Endothelial cell of umbilical vein (primary cell): ENCODE measurements around the gene FAM156B. TPM values are rescaled to one million over a fixed set of nuclear protein-coding genes. Genes with fewer than 3 reads are reported as not detected.
A peak's percentile ranks its signal among the peaks of the same experiment; 100 is the strongest.
"Not testable (repeated sequence)": the region's sequence is repeated elsewhere in the genome, so short reads cannot be mapped to it uniquely, and the experiment has no call there.

Source experiments
- BruUV-seq: library from RNA; stranded (reverse); fragments of 400-500 nt; replicated peaks from 2 replicates; lab custom pipeline; 2021; lab: Mats Ljungman, UMichigan
- CTCF ChIA-PET: fragments of 300-600, 350-600 bp; sonication (Branson Sonifier 250); formaldehyde crosslinking; loops from one replicate; lab custom pipeline; 2021; ENCODE audit warnings: antibody characterized with exemption, inconsistent platforms; lab: Charles Lee
- POLR2A ChIA-PET: fragments of 300-600, 350-600 bp; sonication (Branson Sonifier 250); formaldehyde crosslinking; loops from one replicate; lab custom pipeline; 2021; ENCODE audit warnings: antibody characterized with exemption, inconsistent platforms; lab: Charles Lee
- DNase-seq: peaks from one replicate; pipeline ENCODE4 v3.0.0-alpha.2; 2011; ENCODE audit warnings: low read depth, low spot score
- FAIRE-seq: peaks from 2 replicates; lab custom pipeline; 2011; peaks lifted over from hg19 to GRCh38; lab: Jason Lieb, UNC
- H2AFZ ChIP-seq: 2 replicates; pipeline ENCODE4 v1.6.0; 2012; ENCODE audit warnings: low read depth, low read length, control low read depth, inconsistent platforms
- H3K27ac ChIP-seq: 2 replicates; pipeline ENCODE4 v1.5.1; 2011; ENCODE audit warnings: low read depth, mild to moderate bottlenecking, control low read depth, low read length, moderate library complexity; ENCODE audit not compliant: insufficient read depth
- H3K27me3 ChIP-seq, 2 experiments: 2 replicates each; pipeline versions ENCODE4 v1.6.0 to v1.6.1; 2011; ENCODE audit warnings: low read length in 2 of 2, mixed read lengths in 1 of 2; ENCODE audit not compliant: control insufficient read depth in 2 of 2, insufficient read depth in 2 of 2
- H3K36me3 ChIP-seq, 2 experiments: 2 replicates in 1 of 2; 3 replicates in 1 of 2; pipeline ENCODE4 v1.5.1; 2011; ENCODE audit warnings: low read length in 2 of 2, mild to moderate bottlenecking in 1 of 2, moderate library complexity in 1 of 2; ENCODE audit not compliant: control insufficient read depth in 2 of 2, insufficient read depth in 2 of 2; ENCODE audit errors: extremely low read depth in 1 of 2
- H3K4me1 ChIP-seq: 3 replicates; pipeline ENCODE4 v1.5.1; 2011; ENCODE audit warnings: mild to moderate bottlenecking, low read length; ENCODE audit not compliant: control insufficient read depth, insufficient read depth; ENCODE audit errors: extremely low read depth
- H3K4me2 ChIP-seq: 2 replicates; pipeline ENCODE4 v1.6.1; 2011; ENCODE audit warnings: low read length, control low read depth, mixed read lengths; ENCODE audit not compliant: insufficient read depth
- H3K4me3 ChIP-seq, 3 experiments: fragments of 200-600 bp in 1 of 3; sonication (generic), shearing (Covaris generic) in 1 of 3; replicated peaks in 1 of 3; 2 replicates each; pipeline ENCODE4 v1.5.1; 2011 to 2016; ENCODE audit warnings: control low read depth in 3 of 3, low read length in 3 of 3, mild to moderate bottlenecking in 2 of 3, inconsistent platforms in 1 of 3, low read depth in 1 of 3, moderate library complexity in 1 of 3; ENCODE audit not compliant: insufficient read depth in 1 of 3
- H3K79me2 ChIP-seq: 2 replicates; pipeline ENCODE4 v1.6.0; 2012; ENCODE audit warnings: low read length, inconsistent platforms; ENCODE audit not compliant: control insufficient read depth, insufficient read depth
- H3K9ac ChIP-seq: replicated peaks from 2 replicates; pipeline ENCODE3; 2011; ENCODE audit warnings: low read length, control low read depth; ENCODE audit not compliant: insufficient read depth; ENCODE audit errors: extremely low read depth
- H3K9me1 ChIP-seq: replicated peaks from 3 replicates; pipeline ENCODE4 v1.6.0; 2011; ENCODE audit warnings: mild to moderate bottlenecking, low read length; ENCODE audit not compliant: control insufficient read depth, insufficient read depth; ENCODE audit errors: extremely low read depth
- H3K9me3 ChIP-seq: replicated peaks from 2 replicates; pipeline ENCODE4 v1.5.1; 2012; ENCODE audit warnings: low read length, inconsistent platforms; ENCODE audit not compliant: control insufficient read depth, insufficient read depth
- H4K20me1 ChIP-seq: replicated peaks from 2 replicates; pipeline ENCODE3; 2011; ENCODE audit warnings: mild to moderate bottlenecking, low read length; ENCODE audit not compliant: control insufficient read depth, insufficient read depth; ENCODE audit errors: extremely low read depth
- dilution Hi-C: fragments of 300-500 bp; cut with MboI; formaldehyde crosslinking; loops from one replicate; pipeline ENCODE4 v1.15.0; 2019; ENCODE audit warnings: low sequenced_read_pairs; ENCODE audit not compliant: extremely low pct_ligation_motif_present
- intact Hi-C: fragments of 100-400 bp; cut with micrococcal nuclease; formaldehyde crosslinking; loops from one replicate; pipeline ENCODE4 v1.10.0; 2022
- polyA plus RNA-seq, 4 experiments: library from polyadenylated mRNA; depleted of rRNA in 3 of 4; stranded (reverse) in 3 of 4; unstranded in 1 of 4; fragments of >200 nt; gene quantifications; 2 replicates each; pipeline versions ENCODE4 v1.2.1 to v1.2.3, GENCODE V29; 2011 to 2012; ENCODE audit warnings: missing spikeins in 1 of 4
- total RNA-seq: library from RNA; stranded (reverse); gene quantifications from 2 replicates; pipeline ENCODE4 v1.2.3, GENCODE V29; 2021

The FAM156B gene
- total and polyA plus RNA-seq, 2 donors (not counting 3 experiments of a cell fraction or from before 2014, with no cell fraction given): 16.7 to 33.9 TPM

DNA sequence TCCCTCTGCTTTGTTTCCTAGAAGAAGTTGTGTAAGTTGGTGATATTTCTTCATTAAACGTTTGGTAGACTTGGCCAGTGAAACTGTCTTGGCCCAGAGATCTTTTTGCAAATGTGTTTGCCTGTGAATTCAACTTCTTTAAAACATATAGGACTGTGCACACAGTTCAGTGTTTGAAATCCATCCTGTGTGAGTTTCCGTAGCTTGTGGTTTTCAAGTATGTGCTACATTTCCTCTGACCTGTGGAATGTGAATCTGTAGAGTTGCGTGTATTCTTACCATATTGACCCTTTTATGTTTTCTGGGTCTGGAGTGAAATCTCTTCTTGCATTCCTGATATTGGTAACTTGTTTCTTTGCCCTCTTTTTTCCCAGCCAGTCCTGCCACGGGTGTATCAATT, 8.9 kb downstream of the FAM156B start:
- H3K36me3 ChIP-seq, dilution Hi-C loops, H3K4me1 ChIP-seq, H3K4me2 ChIP-seq, POLR2A ChIA-PET, FAIRE-seq, H4K20me1 ChIP-seq, H3K9me1 ChIP-seq, DNase-seq, H3K27me3 ChIP-seq, H3K9me3 ChIP-seq, intact Hi-C loops, CTCF ChIA-PET, H2AFZ ChIP-seq, H3K27ac ChIP-seq, H3K4me3 ChIP-seq, BruUV-seq, H3K9ac ChIP-seq, H3K79me2 ChIP-seq: not testable (repeated sequence)

DNA sequence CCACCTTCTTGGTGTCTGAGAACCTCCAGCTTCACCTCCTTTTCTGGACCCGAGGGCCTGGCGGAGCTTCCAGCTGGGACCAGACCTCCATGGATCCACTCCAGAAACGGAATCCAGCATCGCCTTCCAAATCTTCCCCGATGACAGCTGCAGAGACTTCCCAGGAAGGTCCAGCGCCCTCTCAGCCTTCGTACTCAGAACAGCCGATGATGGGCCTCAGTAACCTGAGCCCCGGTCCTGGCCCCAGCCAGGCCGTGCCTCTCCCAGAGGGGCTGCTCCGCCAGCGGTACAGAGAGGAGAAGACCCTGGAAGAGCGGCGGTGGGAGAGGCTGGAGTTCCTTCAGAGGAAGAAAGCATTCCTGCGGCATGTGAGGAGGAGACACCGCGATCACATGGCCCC, 10.0 kb downstream of the FAM156B start:
- H3K9me1 ChIP-seq, FAIRE-seq, BruUV-seq, DNase-seq, intact Hi-C loops, H3K4me2 ChIP-seq, CTCF ChIA-PET, H3K4me1 ChIP-seq, POLR2A ChIA-PET, H3K9me3 ChIP-seq, H3K36me3 ChIP-seq, dilution Hi-C loops, H3K79me2 ChIP-seq, H3K27me3 ChIP-seq, H3K9ac ChIP-seq, H2AFZ ChIP-seq, H4K20me1 ChIP-seq, H3K4me3 ChIP-seq, H3K27ac ChIP-seq: not testable (repeated sequence)

DNA sequence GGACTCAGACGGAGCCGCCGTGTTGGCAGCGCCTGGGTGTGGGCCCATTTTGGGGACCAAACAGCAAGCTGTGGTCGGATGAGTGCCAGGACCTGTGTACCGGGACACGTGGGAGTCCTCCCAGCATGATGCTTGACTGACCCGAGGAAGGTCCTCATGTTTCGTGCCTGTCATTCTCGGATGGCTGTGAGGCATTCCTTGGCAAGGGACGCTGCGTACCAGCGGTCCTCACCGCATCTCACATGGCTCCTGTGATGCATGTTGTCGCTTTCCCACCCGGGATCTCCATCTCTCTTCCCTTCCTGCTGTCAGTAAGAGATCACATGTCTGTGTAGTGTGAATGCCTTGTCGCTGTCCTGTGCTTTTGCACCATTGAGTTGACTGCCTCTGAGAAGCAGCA, 10.8 kb downstream of the FAM156B start:
- not testable (repeated sequence) for DNase-seq

DNA sequence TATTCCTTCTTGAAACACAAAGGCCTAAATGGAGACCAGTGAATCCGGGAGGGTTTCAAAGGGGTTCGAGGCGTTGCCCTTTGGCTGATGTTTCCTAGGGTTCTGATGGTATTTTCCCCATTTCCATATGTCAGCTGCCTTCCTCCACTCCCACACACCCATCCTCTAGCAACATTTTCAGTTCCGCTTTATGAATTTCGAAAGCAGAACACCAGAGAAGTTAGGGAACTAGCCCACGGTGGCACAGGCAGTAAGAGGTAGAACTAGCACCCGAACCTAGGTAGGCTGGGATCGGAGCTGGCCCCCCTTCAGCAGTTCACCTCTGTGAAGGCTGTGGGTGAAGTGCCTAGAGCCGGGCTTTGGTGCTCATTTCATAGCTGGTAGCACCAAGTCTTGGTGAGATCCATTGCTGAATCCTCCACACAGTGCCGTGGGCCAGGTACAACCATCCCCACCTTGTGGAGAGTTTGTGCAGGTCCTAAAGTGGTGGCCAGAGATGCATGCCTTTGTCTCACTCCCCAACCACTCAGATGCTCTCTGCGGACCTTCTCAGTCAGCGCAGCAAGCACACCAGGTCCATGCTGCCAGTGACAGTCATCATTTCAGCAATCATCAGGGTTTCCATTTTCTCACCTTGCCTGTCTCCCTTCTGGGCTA, 12.3 kb downstream of the FAM156B start:
- POLR2A ChIA-PET, H4K20me1 ChIP-seq, DNase-seq, H3K36me3 ChIP-seq, intact Hi-C loops, H3K4me2 ChIP-seq, H3K79me2 ChIP-seq, H3K9me1 ChIP-seq, H3K9me3 ChIP-seq, CTCF ChIA-PET, H3K27ac ChIP-seq, BruUV-seq, H2AFZ ChIP-seq, H3K9ac ChIP-seq, H3K27me3 ChIP-seq, H3K4me1 ChIP-seq, H3K4me3 ChIP-seq, dilution Hi-C loops: not testable (repeated sequence)
- FAIRE-seq: peak; percentile 4

More for the DNA sequence above, 10.8 kb downstream of the FAM156B start:
- H3K79me2 ChIP-seq, H3K4me1 ChIP-seq, H3K27me3 ChIP-seq, CTCF ChIA-PET, H3K4me3 ChIP-seq, BruUV-seq, H3K27ac ChIP-seq, H3K9ac ChIP-seq, H3K4me2 ChIP-seq, H3K36me3 ChIP-seq, H3K9me3 ChIP-seq, intact Hi-C loops, dilution Hi-C loops, POLR2A ChIA-PET, H3K9me1 ChIP-seq, H2AFZ ChIP-seq, FAIRE-seq, H4K20me1 ChIP-seq: not testable (repeated sequence)
